GM21515 (cell line): Measurements from ENCODE around the gene ANKS1A.

Source experiments
- ATAC-seq: cut with Tn5 transposase; IDR thresholded peaks from one replicate; pipeline ENCODE4 v1.9.1; 2021; ENCODE audit not compliant: unreplicated experiment

The ANKS1A gene

DNA sequence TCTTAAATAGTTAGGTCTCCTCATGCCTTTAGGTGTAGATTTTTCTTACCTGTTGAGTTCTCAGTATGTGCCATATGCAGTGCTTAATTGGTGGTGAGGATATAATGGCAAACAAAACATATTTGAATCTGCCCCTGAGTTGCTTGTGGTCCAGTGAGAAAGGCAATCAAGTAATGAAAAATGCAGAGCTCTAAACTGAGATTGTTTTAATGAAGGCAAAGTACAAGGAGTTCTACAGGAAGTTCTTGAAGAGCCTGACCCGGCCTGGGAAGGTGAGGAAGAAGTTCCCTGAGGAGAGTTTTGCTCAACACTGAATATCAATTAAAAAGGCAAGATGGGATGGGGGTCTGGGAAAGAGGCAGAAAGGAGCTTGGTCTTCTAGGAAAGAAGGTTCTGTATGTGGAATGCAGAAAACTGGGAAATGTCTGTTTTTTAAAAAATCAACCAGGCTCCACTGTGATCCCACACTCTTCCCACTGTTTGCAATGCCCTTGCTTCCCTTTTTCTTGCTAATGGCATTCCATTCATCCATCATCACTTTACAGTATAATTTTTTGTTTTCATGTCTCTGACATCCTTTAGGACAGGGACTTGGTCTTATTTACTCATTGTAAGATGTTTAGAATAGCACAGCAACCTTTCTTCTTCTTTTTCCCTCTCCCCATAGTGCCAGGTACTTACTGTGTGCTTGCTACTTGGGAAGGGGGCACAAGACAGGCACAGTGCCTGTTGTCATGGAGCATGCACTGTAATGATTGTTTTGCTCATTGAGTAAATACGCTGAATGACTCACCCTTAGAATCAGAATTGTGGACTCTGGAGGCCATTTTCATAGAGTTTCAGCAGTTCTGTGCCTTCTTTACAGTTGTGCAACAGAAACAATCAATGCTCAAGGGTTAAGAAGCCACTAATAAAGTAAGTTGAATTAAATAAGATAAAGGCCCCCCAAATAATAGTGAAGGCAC is 64.3 kb downstream of the ANKS1A start:
- no peak for ATAC-seq

DNA sequence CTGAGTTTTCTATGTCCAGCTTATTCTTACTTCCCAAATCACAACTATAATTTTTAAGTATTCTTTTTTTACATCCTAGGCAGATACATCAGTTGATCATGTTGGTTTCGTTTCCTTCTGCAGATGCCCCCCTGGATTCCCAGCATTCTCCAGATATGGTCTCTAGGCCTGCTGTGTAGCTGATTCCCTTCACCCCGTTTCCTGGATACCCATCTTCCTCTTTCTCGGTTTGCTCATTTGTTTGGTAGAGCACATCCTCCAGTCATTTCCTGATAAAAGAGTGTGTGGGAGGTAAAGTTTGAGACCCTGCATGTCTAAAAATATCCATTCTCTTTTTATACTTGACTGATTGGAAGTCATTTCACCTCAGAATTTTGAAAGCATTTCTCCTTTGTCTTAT is 66.4 kb downstream of the ANKS1A start:
- ATAC-seq: no peak

DNA sequence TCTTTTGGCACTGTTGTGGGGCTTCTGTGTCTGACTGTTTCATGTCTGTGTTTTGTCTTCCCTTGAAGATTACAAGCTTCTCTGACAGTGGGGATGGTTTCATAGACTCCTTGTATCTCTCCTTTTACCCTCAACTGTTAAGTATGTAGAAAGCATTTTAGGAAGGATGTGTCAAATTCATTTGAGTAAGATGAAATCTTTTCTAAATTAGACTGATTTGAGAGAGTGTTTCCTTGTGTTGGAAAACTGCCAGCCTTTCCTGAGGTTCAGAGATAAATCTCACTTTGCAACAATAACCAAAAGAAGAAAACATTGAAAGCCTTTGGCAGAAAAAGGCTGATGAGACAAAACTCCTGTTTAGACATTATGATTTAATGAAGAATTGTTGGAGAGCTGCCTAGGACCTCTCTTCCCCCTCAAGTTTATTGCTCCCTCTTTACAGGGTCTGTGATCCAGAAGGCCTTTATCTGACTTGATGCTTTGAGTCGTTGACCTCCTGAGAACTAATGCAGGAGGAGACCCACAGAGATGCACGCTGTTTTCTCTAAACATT is 68.3 kb downstream of the ANKS1A start:
- no peak for ATAC-seq

DNA sequence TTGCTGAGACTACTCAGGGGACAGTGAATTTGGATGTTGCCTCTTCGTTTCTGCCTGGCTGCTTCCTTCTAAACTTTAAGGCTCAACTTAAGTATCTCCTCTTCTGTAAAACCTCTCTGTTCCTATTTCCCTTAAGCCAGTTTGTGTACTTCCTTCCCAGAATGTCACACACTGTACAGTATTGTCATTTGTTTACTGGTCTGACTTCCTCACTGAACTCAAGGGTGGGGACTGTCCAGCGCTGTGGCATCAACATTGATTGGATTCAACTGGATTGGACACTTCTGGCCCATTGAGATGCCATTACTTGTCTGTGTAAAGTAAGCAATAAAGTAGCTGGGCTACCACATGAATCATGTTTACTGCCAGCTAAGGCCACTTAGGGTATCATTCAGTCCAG is 69.7 kb downstream of the ANKS1A start:
- no peak for ATAC-seq

DNA sequence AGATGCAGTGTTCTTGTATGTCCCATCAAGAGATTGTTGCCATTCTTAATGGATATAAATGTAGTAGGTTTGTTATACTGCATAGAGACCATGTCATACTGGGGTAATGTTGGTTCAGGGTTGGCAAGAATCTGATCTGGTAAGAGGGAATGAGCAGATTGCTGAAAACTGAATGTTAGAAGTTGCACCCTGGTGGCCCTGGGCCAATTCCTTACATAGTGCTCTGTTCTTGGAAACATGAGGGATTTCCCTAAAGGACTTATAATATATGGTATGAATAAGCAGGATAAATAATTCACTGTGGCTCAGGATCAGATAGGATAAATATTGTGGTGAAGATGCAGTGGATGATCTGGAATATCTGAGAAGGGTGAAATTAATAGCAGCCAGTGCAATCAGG is 70.2 kb downstream of the ANKS1A start:
- no peak for ATAC-seq

DNA sequence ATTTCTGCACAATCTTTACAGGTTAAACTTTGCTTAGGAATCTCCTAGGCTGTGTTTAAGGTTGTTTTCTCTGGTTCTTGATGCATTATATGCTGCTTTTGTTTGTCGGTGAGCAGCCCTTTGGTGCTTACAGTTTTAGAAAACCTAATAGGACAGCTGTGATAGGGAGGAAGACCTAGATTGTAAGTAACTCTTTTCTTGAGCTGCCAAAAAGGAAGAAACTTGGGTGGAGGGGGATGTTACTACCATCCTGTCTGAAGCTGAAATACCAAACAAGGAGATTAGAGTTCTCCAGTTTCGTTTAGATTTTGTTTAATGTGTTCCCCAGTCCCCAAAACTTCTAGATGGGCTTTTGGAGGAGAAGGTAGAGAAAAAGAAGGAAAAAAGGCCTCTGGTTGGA is 72.0 kb downstream of the ANKS1A start:
- ATAC-seq: no peak

DNA sequence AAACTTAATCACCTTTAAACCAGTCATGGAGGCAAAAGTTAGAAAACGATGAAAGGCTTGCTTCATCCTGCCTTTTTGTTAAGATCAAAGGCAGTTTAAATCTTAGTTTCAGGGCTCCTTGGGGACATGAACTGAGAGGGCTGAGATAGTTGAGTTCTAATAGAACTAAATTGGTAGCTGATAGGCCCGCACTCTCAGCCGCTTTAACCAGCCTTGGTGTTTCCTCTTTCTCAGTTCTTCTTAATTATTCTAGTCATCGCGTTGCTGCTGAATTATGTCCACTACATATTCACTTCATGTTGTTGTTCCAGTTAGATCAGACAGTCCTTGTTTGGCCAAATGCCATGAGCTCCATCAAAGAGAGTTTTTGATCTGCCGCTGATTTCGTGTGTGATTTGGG is 72.5 kb downstream of the ANKS1A start:
- ATAC-seq: no peak

DNA sequence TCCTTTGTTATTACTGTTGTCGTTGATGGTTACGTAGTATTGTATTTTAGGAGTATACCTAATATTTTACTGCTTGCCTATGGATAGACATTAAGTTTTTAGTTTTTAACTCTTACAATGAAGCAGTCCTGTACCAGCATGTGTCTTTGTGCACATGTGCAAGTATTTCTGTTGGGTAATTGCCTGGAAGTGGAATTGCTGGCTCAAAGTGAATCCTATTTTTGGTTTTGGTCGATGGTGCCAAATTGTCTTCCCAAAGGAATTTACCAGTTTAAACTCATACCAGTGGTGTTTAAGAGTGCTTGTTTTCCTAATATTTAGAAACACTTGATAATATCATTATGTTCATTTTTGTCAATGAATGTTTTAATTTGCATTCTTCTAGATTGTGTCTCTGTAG is 75.5 kb downstream of the ANKS1A start:
- ATAC-seq: no peak

DNA sequence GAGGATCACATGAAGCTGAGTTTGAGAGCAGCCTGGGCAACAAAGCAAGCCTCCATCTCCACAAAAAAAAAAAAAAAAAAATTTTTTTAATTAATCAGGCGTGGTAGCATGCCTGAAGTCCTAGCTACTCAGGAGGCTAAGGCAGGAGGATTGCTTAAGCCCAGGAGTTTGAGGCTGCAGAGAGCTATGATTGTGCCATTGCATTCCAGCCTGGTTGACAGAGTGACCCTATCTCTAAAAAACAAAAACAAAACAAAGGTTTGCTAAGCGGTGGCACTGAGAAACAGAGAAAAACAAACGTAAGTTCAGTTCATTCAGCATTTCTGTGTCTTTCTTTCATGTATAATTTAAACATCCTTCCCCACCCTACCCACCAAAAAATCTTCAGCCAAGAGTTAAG is 78.4 kb downstream of the ANKS1A start:
- no peak for ATAC-seq

DNA sequence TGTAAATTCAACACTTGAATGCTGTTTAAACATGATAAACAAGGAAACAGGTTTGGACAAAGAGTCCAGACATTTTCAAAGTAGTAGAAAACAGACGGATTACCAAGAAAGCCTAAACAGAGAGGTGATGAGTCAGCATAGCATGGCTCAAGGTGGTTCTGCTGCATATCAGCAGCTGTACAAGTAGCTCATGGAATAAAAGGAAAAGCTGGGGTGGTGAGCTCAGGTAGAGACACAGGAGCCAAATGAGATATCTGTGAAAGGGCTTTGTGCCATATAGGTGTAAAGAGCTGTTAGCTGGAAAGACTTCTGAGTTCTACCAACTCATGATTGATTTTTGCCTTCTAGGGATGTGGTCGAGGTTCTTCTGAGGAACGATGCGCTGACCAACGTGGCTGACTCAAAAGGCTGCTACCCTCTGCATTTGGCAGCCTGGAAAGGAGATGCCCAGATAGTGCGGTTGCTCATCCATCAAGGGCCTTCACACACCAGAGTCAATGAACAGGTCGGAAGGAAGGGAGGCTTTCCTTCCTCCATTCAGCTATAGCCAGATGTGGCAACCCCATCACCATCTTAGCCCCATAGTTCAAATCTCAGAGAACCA is 80.7 kb downstream of the ANKS1A start:
- no peak for ATAC-seq

DNA sequence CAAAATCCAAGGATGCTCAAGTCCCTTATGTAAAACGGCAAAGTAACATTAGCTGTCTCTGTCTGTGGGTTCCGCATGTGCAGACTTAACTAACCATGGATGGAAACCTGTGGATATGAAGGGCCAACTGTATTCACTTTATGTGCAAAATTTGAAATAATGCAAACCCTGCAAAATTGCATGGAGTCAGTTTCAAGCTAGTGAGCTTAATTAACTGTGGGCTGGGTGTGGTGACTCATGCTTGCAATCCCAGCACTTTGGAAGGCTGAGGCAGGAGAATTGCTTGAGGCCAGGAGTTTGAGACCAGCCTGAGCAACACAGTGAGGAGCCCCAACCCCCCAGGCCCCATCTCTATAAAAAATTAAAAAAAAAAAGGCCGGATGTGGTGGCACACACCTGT is 81.4 kb downstream of the ANKS1A start:
- ATAC-seq: no peak

DNA sequence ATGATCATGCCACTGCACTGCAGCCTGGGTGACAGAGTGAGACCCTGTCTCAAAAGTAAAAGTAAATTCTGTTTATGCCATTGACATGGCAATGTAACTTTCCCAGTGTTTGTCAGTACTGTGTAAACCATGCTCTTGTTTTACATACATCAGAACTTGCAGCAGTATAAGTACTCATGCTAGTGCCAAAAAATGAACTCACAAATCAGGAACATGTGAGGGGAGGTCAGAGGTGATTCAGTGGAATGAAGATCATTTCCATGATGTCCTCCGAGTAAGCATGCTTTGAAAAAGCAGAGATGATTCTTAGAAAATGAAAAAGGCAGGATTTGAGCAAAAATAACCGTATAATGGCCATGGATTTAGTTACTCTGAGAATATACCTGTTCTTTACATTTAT is 81.9 kb downstream of the ANKS1A start:
- no peak for ATAC-seq

DNA sequence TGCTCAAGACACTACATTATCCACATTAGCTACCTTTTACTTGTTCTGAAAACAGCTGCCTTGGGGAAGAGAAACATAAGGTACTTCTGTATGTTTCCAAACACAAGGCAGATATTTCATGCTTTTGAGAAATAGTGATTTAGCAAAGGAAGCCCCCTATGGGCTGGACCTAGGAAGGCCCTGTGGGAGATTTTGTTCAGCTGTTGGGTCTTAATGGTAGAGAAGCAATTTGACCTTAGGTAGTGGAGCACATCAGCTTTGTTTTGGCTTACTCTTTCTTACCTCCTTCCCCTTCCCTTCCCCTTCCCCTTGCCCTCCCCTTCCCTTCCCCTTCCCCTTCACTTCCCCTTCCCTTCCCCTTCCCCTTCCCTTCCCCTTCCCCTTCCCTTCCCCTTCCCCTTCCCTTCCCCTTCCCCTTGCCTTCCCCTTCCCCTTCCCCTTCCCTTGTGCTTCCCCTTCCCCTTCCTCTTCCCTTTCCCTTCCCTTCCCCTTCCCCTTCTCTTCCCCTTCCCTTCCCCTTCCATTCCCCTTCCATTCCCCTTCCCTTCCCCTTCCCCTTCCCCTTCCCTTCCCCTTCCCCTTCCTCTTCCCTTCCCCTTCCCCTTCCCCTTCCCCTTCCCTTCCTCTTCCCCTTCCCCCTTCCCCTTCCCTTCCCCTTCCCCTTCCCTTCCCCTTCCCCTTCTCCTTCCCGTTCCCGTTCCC is 84.6 kb downstream of the ANKS1A start:
- ATAC-seq: no peak

DNA sequence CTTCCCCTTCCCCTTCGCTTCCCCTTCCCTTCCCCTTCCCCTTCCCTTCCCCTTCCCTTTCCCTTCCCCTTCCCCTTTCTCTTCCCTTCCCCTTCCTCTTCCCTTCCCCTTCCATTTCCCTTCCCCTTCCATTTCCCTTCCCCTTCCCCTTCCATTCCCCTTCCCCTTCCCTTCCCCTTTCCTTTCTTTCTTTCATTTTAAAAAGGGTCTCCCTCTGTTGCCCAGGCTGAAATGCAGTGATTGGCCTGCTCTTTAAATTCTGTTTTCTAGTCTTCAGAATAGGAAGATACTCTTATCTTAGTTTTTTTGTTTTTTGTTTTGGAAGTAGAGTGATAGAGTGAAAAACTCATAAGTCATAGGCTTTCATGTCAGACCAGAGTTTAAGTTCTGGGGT is 85.2 kb downstream of the ANKS1A start:
- ATAC-seq: no peak

DNA sequence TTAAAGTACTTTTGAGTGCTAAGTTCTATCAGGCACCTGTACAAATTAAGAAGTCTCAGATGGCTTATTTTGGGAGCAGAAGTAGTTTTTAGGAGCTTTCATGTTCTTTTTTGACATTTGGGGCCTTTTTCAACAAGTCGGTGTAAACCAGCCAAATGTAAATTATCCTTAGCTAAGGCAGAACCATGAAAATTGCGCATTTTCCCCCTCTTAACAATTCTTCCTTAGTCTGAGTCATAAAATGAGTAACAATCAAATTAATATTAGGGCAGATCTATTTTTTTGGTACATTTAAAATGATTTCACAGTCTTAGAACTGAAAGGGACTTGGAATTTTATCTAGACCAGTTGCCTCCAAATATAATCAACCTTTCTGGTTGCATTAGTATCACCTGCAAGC is 87.2 kb downstream of the ANKS1A start:
- ATAC-seq: no peak

DNA sequence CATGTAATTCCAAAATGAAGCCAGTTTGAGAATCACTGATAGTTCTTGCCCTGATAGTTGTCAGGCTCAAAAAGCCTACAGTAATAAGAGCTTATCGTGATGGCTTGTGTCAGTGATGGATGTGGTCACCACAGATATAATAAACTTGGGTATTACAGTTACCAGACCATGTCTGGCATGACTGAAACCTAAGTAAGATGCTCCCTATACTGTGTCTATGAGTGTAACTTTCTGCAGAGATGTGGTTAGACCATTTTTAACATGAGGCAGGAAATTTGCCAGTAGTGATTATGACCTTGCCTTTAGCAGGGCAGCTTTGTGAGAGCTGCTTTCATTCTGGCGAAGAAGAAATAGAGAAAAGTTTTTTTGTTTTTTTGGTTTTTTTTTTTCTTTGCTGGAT is 90.2 kb downstream of the ANKS1A start:
- ATAC-seq: no peak

DNA sequence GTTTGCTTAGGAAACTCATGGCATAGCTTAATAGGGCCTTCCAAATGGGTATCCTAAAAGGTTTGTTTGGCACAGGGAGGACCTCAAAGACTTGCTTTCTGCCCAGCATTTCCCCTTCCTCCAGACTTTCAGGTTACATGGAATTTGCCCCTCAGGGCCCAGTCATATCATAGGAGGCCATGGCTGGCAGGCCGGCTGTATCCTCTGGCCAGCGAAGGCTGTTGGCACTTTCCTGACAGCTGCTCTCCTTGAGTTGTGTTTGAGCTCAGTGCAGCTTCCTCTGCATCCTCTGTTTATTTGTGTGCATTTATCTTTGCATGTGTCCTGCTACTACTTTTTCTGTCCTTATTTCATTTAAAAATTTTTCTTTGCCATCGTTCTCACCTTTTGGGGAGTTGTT is 90.9 kb downstream of the ANKS1A start:
- ATAC-seq: no peak

DNA sequence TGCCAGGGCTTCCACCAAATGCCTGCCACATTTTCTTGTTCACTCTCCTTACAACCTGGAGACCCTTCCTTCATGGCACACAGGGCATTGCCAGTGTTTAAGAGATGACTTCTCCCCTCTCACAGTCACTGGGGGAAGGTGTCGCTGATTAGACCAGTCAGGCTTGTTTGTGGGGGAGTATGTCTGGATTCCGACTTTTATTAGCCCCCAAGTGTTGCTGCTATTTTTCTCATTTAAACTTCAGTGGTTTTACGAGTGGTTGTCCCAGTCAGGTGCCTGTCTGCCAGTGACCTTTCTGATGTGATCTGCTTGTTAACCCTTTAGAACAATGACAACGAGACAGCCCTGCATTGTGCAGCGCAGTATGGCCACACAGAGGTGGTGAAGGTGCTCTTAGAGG is 92.3 kb downstream of the ANKS1A start:
- ATAC-seq: no peak

DNA sequence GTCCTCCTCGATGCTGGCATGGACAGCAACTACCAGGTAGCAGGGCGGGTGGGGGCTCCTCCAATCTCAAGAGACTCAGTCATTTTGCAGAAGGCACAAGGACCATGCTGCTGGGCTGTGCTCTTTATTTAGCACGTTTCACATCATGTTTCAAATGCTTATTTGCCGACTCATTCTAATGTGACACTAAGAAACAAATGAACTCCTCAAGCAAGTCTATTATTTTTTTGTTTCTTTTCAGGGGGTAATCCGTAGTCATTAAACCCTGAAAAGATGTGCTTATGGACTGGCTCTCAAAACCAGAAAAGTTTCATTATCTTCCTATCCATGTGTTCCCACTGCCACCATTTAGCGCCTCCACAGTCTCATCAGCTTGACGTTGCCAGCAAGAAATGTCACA is 92.9 kb downstream of the ANKS1A start:
- ATAC-seq: no peak

DNA sequence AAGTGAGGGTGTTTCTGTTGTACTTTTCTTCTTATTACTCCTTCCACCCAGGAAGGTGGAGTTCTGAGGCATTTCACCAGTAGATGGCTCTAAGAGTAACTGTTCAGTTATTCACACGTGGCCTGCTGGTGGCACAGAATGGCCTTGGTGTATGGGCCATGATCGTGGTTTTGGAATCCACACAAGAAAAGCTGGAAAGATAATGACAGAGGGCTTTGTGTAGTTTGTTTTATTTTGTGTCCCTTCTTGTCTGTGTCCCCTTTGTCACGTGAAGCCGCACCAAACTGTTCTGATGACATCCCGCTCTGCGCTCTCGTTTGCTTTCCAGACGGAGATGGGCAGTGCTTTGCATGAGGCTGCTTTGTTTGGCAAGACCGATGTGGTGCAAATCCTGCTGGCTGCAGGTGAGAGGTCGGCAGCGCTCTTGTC is 93.4 kb downstream of the ANKS1A start:
- ATAC-seq: no peak

DNA sequence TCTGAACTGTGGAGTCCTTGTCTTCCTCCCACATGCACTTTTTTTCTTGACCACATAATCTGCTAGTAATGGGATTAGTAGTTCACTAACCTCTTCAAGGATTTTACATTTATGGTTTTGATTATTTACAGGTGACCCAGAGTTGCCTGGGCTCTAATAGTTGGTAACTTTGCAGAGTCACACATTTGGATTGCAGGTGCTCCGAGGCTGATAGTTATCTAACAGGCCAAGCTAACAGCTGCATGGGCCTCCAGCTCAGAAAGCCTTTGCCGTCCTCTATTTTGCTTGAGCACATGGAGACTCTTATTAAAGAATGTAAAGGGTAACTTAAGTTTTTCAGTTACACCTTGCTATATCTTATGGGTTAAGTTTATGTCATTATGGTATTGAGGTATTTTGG is 95.4 kb downstream of the ANKS1A start:
- ATAC-seq: no peak

DNA sequence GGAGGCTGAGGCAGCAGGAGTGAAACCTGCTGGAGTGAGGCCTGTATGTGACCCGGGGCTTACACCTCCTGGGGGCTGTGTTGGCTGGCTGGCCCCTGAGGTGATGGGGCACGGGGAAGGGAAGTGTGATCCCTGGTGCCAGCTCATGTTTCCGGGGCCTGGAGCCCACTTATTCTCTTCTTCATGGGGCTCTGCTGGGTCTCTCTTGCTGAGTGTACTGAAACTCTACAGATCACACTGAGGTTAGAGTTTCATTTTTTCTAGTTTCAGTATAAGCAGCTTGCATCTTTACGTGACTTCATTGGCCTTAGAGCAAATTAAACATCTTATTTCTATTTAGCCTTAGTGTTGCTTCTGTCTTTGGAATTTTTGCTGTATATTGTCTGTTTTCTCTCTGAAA is 96.2 kb downstream of the ANKS1A start:
- no peak for ATAC-seq
